HepG2 (cell line): ENCODE data around the gene MFAP3L. TPM values are rescaled to one million over a fixed set of nuclear protein-coding genes. Genes with fewer than 3 reads are reported as not detected.

Experiments
- DNMT1 ChIP-seq: sonication (generic); formaldehyde crosslinking; IDR thresholded peaks from 2 replicates; pipeline ENCODE4 v1.5.1; 2020; ENCODE audit warnings: mild to moderate bottlenecking, missing genetic modification reagents
- NFYB ChIP-seq: sonication (generic); formaldehyde crosslinking; IDR thresholded peaks from 2 replicates; pipeline ENCODE4 v1.4.0; 2020; ENCODE audit warnings: missing genetic modification reagents
- PHF5A ChIP-seq: IDR thresholded peaks from one replicate; pipeline ENCODE4 v1.6.1; 2018; ENCODE audit warnings: low read depth, missing genetic modification reagents; ENCODE audit not compliant: unreplicated experiment
- ZNF274 ChIP-seq: sonication (generic); formaldehyde crosslinking; IDR thresholded peaks from 2 replicates; pipeline ENCODE4 v1.5.1; 2020; ENCODE audit warnings: mild to moderate bottlenecking, missing genetic modification reagents
- ZNF674 ChIP-seq: sonication (generic); formaldehyde crosslinking; IDR thresholded peaks from 2 replicates; pipeline ENCODE4 v1.5.0; 2020; ENCODE audit warnings: low read depth, mild to moderate bottlenecking, missing genetic modification reagents
- polyA plus RNA-seq, 8 experiments: library from polyadenylated mRNA; depleted of rRNA in 3 of 8; stranded (reverse) in 7 of 8; unstranded in 1 of 8; fragments of >200 nt; fragmentation: Illumina TruSeq in 4 of 8; extraction: Trizol in 4 of 8; gene quantifications; 2 replicates each; pipeline versions ENCODE4 v1.2.1 to v1.2.3, GENCODE V29; 2011 to 2016; ENCODE audit warnings: low read depth in 4 of 8, missing spikeins in 1 of 8, mixed read lengths in 1 of 8; ENCODE audit not compliant: insufficient read depth in 1 of 8
- total RNA-seq, 5 experiments: library from RNA; depleted of rRNA; stranded (reverse); fragments of >200 nt; fragmentation: Illumina TruSeq; extraction: Trizol; gene quantifications; 2 replicates each; pipeline ENCODE4 v1.2.3, GENCODE V29; 2016; ENCODE audit warnings: low read depth in 1 of 5
- TF ChIP-seq, protein P1 (sequence below): IDR thresholded peaks from 2 replicates; pipeline ENCODE4 v1.4.0; 2020; ENCODE audit warnings: mild to moderate bottlenecking, missing genetic modification reagents
- TF ChIP-seq, protein P2 (sequence below): sonication (generic); formaldehyde crosslinking; IDR thresholded peaks from 2 replicates; pipeline ENCODE4 v1.5.1; 2020; ENCODE audit warnings: mild to moderate bottlenecking, moderate library complexity, missing genetic modification reagents
- TF ChIP-seq, protein P3 (sequence below): sonication (generic); formaldehyde crosslinking; IDR thresholded peaks from 2 replicates; pipeline ENCODE4 v1.4.0; 2020; ENCODE audit warnings: low read depth, missing genetic modification reagents
- TF ChIP-seq, protein P4 (sequence below), 2 experiments: fragments of 450-650 bp in 1 of 2; sonication (generic) in 1 of 2; formaldehyde crosslinking in 1 of 2; IDR thresholded peaks; 2 replicates each; pipeline versions ENCODE4 v1.6.1 to v1.8.0; 2016 to 2022; ENCODE audit warnings: antibody characterized with exemption in 1 of 2, mild to moderate bottlenecking in 1 of 2, missing genetic modification reagents in 1 of 2

Gene MFAP3L
- total and polyA plus RNA-seq, 2 of the 13 experiments (the other 11 are each of a cell fraction or from before 2014, with no cell fraction given): 1.5 to 3.6 TPM

DNA sequence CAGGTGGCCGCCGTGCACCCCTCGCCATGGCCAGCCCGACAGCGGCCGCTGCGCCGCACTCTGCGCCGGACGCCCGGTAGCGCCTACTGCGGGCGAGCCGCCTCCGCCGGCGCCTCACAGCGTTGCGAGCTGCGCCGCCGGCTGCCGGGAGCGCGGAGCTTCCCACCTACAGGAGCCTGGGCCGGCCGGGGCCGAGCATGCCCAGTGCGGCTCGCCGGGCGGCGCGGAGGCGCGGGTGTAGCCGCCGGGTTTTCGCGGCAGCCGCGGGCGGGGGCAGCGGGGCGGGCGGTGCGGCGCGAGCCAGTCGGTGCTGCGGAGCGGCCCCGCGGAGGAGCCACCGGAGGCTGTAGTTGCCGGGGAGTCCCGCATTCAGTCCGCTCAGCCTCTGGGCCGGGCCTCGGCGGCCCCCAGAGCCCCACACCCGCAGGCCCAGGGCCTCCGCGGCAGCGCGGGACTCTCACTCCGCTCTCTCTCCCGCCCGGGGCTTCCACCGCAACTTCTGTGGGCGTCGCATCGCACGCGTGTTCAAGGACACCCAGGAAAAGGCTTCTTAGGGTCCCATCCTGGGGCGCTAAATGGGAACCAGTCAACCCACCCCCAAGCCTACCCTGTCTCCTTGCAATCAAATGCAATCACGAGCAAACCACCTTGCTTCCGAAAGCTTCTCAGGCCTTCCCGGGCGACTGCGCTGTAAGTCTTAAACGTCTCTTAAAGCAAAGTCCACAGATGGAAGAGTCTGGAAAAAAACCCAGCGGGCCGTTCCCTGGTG, at the start of gene MFAP3L (continued):
- TF ChIP-seq, protein P1, sequence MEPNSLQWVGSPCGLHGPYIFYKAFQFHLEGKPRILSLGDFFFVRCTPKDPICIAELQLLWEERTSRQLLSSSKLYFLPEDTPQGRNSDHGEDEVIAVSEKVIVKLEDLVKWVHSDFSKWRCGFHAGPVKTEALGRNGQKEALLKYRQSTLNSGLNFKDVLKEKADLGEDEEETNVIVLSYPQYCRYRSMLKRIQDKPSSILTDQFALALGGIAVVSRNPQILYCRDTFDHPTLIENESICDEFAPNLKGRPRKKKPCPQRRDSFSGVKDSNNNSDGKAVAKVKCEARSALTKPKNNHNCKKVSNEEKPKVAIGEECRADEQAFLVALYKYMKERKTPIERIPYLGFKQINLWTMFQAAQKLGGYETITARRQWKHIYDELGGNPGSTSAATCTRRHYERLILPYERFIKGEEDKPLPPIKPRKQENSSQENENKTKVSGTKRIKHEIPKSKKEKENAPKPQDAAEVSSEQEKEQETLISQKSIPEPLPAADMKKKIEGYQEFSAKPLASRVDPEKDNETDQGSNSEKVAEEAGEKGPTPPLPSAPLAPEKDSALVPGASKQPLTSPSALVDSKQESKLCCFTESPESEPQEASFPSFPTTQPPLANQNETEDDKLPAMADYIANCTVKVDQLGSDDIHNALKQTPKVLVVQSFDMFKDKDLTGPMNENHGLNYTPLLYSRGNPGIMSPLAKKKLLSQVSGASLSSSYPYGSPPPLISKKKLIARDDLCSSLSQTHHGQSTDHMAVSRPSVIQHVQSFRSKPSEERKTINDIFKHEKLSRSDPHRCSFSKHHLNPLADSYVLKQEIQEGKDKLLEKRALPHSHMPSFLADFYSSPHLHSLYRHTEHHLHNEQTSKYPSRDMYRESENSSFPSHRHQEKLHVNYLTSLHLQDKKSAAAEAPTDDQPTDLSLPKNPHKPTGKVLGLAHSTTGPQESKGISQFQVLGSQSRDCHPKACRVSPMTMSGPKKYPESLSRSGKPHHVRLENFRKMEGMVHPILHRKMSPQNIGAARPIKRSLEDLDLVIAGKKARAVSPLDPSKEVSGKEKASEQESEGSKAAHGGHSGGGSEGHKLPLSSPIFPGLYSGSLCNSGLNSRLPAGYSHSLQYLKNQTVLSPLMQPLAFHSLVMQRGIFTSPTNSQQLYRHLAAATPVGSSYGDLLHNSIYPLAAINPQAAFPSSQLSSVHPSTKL (CRISPR knock-in tag): no peak
- TF ChIP-seq ZNF674 (CRISPR knock-in tag) (no peak), PHF5A (CRISPR knock-in tag) (no peak), DNMT1 (no peak), ZNF274 (no peak), NFYB (CRISPR knock-in tag) (no peak)
- TF ChIP-seq, protein P2, sequence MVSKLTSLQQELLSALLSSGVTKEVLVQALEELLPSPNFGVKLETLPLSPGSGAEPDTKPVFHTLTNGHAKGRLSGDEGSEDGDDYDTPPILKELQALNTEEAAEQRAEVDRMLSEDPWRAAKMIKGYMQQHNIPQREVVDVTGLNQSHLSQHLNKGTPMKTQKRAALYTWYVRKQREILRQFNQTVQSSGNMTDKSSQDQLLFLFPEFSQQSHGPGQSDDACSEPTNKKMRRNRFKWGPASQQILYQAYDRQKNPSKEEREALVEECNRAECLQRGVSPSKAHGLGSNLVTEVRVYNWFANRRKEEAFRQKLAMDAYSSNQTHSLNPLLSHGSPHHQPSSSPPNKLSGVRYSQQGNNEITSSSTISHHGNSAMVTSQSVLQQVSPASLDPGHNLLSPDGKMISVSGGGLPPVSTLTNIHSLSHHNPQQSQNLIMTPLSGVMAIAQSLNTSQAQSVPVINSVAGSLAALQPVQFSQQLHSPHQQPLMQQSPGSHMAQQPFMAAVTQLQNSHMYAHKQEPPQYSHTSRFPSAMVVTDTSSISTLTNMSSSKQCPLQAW (CRISPR knock-in tag): no peak
- TF ChIP-seq, protein P3, sequence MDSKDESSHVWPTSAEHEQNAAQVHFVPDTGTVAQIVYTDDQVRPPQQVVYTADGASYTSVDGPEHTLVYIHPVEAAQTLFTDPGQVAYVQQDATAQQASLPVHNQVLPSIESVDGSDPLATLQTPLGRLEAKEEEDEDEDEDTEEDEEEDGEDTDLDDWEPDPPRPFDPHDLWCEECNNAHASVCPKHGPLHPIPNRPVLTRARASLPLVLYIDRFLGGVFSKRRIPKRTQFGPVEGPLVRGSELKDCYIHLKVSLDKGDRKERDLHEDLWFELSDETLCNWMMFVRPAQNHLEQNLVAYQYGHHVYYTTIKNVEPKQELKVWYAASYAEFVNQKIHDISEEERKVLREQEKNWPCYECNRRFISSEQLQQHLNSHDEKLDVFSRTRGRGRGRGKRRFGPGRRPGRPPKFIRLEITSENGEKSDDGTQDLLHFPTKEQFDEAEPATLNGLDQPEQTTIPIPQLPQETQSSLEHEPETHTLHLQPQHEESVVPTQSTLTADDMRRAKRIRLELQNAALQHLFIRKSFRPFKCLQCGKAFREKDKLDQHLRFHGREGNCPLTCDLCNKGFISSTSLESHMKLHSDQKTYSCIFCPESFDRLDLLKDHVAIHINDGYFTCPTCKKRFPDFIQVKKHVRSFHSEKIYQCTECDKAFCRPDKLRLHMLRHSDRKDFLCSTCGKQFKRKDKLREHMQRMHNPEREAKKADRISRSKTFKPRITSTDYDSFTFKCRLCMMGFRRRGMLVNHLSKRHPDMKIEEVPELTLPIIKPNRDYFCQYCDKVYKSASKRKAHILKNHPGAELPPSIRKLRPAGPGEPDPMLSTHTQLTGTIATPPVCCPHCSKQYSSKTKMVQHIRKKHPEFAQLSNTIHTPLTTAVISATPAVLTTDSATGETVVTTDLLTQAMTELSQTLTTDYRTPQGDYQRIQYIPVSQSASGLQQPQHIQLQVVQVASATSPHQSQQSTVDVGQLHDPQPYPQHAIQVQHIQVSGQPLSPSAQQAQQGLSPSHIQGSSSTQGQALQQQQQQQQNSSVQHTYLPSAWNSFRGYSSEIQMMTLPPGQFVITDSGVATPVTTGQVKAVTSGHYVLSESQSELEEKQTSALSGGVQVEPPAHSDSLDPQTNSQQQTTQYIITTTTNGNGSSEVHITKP: no peak
- TF ChIP-seq, protein P4, sequence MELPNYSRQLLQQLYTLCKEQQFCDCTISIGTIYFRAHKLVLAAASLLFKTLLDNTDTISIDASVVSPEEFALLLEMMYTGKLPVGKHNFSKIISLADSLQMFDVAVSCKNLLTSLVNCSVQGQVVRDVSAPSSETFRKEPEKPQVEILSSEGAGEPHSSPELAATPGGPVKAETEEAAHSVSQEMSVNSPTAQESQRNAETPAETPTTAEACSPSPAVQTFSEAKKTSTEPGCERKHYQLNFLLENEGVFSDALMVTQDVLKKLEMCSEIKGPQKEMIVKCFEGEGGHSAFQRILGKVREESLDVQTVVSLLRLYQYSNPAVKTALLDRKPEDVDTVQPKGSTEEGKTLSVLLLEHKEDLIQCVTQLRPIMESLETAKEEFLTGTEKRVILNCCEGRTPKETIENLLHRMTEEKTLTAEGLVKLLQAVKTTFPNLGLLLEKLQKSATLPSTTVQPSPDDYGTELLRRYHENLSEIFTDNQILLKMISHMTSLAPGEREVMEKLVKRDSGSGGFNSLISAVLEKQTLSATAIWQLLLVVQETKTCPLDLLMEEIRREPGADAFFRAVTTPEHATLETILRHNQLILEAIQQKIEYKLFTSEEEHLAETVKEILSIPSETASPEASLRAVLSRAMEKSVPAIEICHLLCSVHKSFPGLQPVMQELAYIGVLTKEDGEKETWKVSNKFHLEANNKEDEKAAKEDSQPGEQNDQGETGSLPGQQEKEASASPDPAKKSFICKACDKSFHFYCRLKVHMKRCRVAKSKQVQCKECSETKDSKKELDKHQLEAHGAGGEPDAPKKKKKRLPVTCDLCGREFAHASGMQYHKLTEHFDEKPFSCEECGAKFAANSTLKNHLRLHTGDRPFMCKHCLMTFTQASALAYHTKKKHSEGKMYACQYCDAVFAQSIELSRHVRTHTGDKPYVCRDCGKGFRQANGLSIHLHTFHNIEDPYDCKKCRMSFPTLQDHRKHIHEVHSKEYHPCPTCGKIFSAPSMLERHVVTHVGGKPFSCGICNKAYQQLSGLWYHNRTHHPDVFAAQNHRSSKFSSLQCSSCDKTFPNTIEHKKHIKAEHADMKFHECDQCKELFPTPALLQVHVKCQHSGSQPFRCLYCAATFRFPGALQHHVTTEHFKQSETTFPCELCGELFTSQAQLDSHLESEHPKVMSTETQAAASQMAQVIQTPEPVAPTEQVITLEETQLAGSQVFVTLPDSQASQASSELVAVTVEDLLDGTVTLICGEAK (IDR thresholded peaks at IDR 0.05): no peak
- TF ChIP-seq, protein P4 (CRISPR knock-in tag; IDR thresholded peaks at IDR 0.05): no peak
